ENCODE measurements around the gene CARD14.
"Not testable (repeated sequence)": the region's sequence is repeated elsewhere in the genome, so short reads cannot be mapped to it uniquely, and the experiment has no call there.

CARD14 gene

GRCh38 chr17:80228477-80228876 lies 58.6 kb downstream of the CARD14 start:
- DNase-seq = no peak

GRCh38 chr17:80229011-80229410 lies 59.2 kb downstream of the CARD14 start:
- DNase-seq = no peak

GRCh38 chr17:80232438-80232837 lies 62.6 kb downstream of the CARD14 start:
- no peak for DNase-seq

GRCh38 chr17:80233202-80233601 lies 63.4 kb downstream of the CARD14 start:
- DNase-seq = no peak

GRCh38 chr17:80236911-80237310 lies 67.1 kb downstream of the CARD14 start:
- DNase-seq = no peak

- DNase-seq = no peak
Measured at GRCh38 chr17:80237386-80237785, 67.6 kb downstream of the CARD14 start.

GRCh38 chr17:80242505-80242904 lies 72.7 kb downstream of the CARD14 start:
- DNase-seq = no peak

- DNase-seq = no peak
Measured at GRCh38 chr17:80243526-80244433, 74.0 kb downstream of the CARD14 start.

GRCh38 chr17:80244448-80244847 lies 74.6 kb downstream of the CARD14 start:
- DNase-seq = not testable (repeated sequence)

- DNase-seq = no peak
Measured at GRCh38 chr17:80244871-80245509, 75.2 kb downstream of the CARD14 start.

- no peak for DNase-seq
Measured at GRCh38 chr17:80245566-80246265, 75.9 kb downstream of the CARD14 start.

- no peak for DNase-seq
Measured at GRCh38 chr17:80246266-80246681, 76.4 kb downstream of the CARD14 start.

- no peak for DNase-seq
Measured at GRCh38 chr17:80246726-80247125, 76.9 kb downstream of the CARD14 start.

- no peak for DNase-seq
Measured at GRCh38 chr17:80247561-80247960, 77.7 kb downstream of the CARD14 start.

GRCh38 chr17:80248001-80248893 lies 78.4 kb downstream of the CARD14 start:
- DNase-seq = no peak

GRCh38 chr17:80248894-80249710 lies 79.3 kb downstream of the CARD14 start:
- DNase-seq = no peak

GRCh38 chr17:80251966-80252365 lies 82.1 kb downstream of the CARD14 start:
- DNase-seq = no peak

GRCh38 chr17:80252871-80253270 lies 83.0 kb downstream of the CARD14 start:
- peak; percentile 90 for DNase-seq

- no peak for DNase-seq
Measured at GRCh38 chr17:80253631-80254395, 84.0 kb downstream of the CARD14 start.

- DNase-seq = peak; percentile 38
Measured at GRCh38 chr17:80254396-80255251, 84.8 kb downstream of the CARD14 start.

Data from activated CD4-positive, alpha-beta T cell treated with anti-CD3 and anti-CD28 coated beads, Interleukin-2, amount 50 U/mL, for 1 hour (primary cell).